ENCODE results near the gene SRGAP1. TPM values are rescaled to one million over a fixed set of nuclear protein-coding genes. Genes with fewer than 3 reads are reported as not detected.
"Not testable (repeated sequence)": the region's sequence is repeated elsewhere in the genome, so short reads cannot be mapped to it uniquely, and the experiment has no call there.

SRGAP1 gene
- total and polyA plus RNA-seq, 9 of the 15 experiments (the other 6 are each of a cell fraction or from before 2014, with no cell fraction given), result 0.01 to 0.13 (median 0.04) TPM; not detected in 3

GRCh38 chr12:64120568-64120967 lies 276.1 kb downstream of the SRGAP1 start:
- Histone ChIP-seq H3K27me3 (ENCODE audit: control insufficient read depth in 2 of 2, insufficient read depth in 2 of 2, low read length in 2 of 2) (no peaks in the 10 kb centered on the region; a peak in 1 of 5 replicates), H3K4me2 (ENCODE audit: insufficient read depth, low read length) (no peak overlapping the region), H3K79me2 (ENCODE audit: control insufficient read depth, insufficient read depth, low read length) (no peaks in the 10 kb centered on the region), H2AFZ (ENCODE audit: low read depth, low read length) (no peak overlapping the region), H3K9ac (ENCODE audit: insufficient read depth in 1 of 2, low read depth in 2 of 2, low read length in 2 of 2) (no peak overlapping the region), H3K9me1 (ENCODE audit: control insufficient read depth, insufficient read depth, low read length) (no peaks in the 10 kb centered on the region), H3K4me3 (no peak overlapping the region), H4K20me1 (replicated peaks; ENCODE audit: control insufficient read depth, insufficient read depth, low read length) (no peaks in the 10 kb centered on the region), H3K9me3 (replicated peaks; ENCODE audit: control insufficient read depth, insufficient read depth, low read depth, low read length) (no peaks in the 10 kb centered on the region), H3K4me1 (replicated peaks in 1 of 2; ENCODE audit: control insufficient read depth in 2 of 2, insufficient read depth in 2 of 2, low read length in 2 of 2) (no peaks in the 10 kb centered on the region), H3K27ac (ENCODE audit: extremely low read depth, low read depth, low read length) (no peak overlapping the region), H3K36me3 (ENCODE audit: control insufficient read depth, insufficient read depth, low read length) (no peaks in the 10 kb centered on the region)
- in situ Hi-C loops (cut with MboI), result no loop called here
- DNase-seq (ENCODE audit: extremely low read depth in 1 of 4, low spot score in 3 of 4) (no peak), FAIRE-seq (no peak), ATAC-seq (no peak)
- BruUV-seq (replicated peaks), result no TSS peak
- intact Hi-C loops (cut with micrococcal nuclease), result no loop called here
- ChIA-PET POLR2A (no interaction called here), CTCF (ENCODE audit: low intra/inter-chr PET ratio) (no interaction called here)
- TF ChIP-seq CAMTA2 (CRISPR knock-in tag; conservative IDR thresholded peaks at IDR 0.05) (no peak), SMARCE1 (IDR thresholded peaks at IDR 0.05) (no peak), ZNF609 (CRISPR knock-in tag; IDR thresholded peaks at IDR 0.05; ENCODE audit: borderline replicate concordance) (no peak), PCBP2 (IDR thresholded peaks at IDR 0.05; ENCODE audit: low read depth, low read length, poor library complexity, severe bottlenecking) (no peak)

DNA sequence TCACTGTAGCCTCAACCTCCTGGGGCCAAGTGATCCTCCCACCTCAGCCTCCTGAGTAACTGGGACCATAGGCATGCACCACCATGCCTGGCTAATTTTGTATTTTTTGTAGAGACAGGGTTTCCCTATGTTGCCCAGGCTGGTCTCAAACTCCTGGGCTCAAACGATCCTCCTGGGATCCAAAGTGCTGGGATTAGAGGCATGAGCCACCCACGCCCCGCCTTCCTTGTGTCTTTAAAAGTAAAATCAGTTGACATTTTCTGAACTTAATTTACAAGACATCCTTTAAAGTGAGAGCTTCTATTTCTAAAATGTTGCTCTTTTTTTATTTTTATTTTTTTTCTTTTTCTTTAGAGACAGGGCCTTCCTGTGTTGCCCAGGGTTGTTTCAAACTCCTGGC lies 276.6 kb downstream of the SRGAP1 start:
- H3K27ac ChIP-seq (ENCODE audit: extremely low read depth, low read depth, low read length); H2AFZ ChIP-seq (ENCODE audit: low read depth, low read length); BruUV-seq (replicated peaks); H3K36me3 ChIP-seq (ENCODE audit: control insufficient read depth, insufficient read depth, low read length); H3K4me1 ChIP-seq (replicated peaks in 1 of 2; ENCODE audit: control insufficient read depth in 2 of 2, insufficient read depth in 2 of 2, low read length in 2 of 2); H3K9me1 ChIP-seq (ENCODE audit: control insufficient read depth, insufficient read depth, low read length); POLR2A ChIA-PET; H4K20me1 ChIP-seq (replicated peaks; ENCODE audit: control insufficient read depth, insufficient read depth, low read length); DNase-seq (ENCODE audit: extremely low read depth in 1 of 4, low spot score in 3 of 4); H3K4me2 ChIP-seq (ENCODE audit: insufficient read depth, low read length); H3K9ac ChIP-seq (ENCODE audit: insufficient read depth in 1 of 2, low read depth in 2 of 2, low read length in 2 of 2); H3K9me3 ChIP-seq (replicated peaks; ENCODE audit: control insufficient read depth, insufficient read depth, low read depth, low read length); in situ Hi-C loops (cut with MboI); ATAC-seq; H3K27me3 ChIP-seq (ENCODE audit: control insufficient read depth in 2 of 2, insufficient read depth in 2 of 2, low read length in 2 of 2); intact Hi-C loops (cut with micrococcal nuclease); CTCF ChIA-PET (ENCODE audit: low intra/inter-chr PET ratio); FAIRE-seq; H3K79me2 ChIP-seq (ENCODE audit: control insufficient read depth, insufficient read depth, low read length); H3K4me3 ChIP-seq: not testable (repeated sequence)
- WGBS (ENCODE audit: insufficient coverage, low coverage, missing lambda C conversion rate), result 0% methylated on average over 3 of the region's 3 CpGs

Data from K562 (cell line).